GM18507 (cell line): ENCODE measurements around the gene ICA1.
"Not testable (repeated sequence)": the region's sequence is repeated elsewhere in the genome, so short reads cannot be mapped to it uniquely, and the experiment has no call there.

Experiments used
- DNase-seq: peaks from one replicate; pipeline ENCODE4 v3.0.0; 2011; ENCODE audit warnings: low read depth; ENCODE audit not compliant: insufficient read length; ENCODE audit errors: extremely low spot score
- FAIRE-seq: peaks from 2 replicates; lab custom pipeline; 2011; peaks lifted over from hg19 to GRCh38; lab: Jason Lieb, UNC

Gene ICA1

DNA sequence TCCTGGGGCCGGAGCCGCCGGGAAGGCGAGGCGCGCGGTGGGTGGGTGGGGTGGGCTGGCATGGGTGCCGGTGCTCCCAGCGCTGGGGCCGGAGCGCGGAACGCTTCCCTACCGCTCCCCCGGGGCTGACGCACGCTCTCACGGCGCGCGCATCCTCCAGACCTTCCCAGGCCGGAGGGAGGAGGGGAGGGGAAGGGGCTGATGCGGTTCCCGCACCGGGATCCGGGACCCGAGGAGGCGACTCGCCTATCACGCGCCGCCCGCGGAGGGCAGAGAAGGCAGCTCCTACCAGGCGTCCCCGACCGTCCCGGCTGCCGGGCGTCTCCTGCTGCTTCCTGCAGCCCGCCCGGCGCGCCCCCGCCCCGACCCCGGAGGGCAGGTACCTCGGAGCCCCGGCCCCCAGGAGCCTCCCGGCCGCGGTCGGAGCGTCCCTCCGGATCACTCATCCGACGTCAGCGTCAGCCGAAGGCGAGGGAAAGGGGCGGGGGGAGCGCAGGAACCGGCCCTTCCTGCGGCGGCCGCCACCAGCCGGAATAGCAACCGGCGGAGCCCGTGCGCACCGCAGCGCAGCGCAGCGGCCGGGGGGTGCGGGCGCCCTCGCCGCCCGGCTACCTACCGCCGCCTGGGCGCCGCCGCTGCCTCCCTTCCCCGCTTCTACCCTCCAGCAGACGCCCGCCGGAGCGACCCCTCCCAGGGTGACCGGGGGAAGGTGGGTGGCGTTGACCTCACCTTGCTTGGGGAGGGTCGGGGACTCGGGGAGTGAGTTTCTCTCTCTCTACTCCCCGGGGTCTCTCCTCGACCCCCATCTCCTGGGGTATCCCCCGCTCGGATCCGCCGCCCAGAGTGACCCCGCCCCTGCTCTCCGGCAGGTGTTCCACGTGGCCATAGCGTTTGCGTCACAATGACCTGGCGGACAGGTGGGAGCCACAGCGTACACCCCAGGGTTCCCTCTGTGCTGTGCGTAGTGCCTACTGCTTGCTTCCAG lies at the start of gene ICA1:
TSS of gene ICA1 (minus strand) at position 457 of the 985 bp plus-strand sequence. CDS start 26,241 bp downstream, outside the sequence.
- FAIRE-seq (no peak), DNase-seq (no peak)

DNA sequence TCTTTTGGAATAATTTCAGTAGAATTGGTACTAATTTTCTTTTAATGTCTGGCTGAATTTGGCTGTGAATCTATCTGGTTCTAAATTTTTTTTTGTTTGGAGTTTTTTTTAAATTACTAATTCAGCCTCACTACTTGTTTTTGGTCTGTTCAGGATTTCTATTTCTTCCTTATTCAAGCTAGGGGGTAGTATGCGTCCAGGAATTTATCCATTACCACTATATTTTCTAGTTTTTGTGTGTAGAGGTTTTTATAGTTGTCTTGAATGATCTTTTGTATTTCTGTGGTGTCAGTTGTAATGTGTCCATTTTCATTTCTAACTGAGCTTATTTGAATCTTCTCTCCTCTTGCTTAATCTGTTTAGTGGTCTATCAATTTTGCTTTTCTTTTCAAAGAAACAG lies 48.9 kb upstream of the ICA1 start:
- FAIRE-seq, result no peak
- no peak for DNase-seq

DNA sequence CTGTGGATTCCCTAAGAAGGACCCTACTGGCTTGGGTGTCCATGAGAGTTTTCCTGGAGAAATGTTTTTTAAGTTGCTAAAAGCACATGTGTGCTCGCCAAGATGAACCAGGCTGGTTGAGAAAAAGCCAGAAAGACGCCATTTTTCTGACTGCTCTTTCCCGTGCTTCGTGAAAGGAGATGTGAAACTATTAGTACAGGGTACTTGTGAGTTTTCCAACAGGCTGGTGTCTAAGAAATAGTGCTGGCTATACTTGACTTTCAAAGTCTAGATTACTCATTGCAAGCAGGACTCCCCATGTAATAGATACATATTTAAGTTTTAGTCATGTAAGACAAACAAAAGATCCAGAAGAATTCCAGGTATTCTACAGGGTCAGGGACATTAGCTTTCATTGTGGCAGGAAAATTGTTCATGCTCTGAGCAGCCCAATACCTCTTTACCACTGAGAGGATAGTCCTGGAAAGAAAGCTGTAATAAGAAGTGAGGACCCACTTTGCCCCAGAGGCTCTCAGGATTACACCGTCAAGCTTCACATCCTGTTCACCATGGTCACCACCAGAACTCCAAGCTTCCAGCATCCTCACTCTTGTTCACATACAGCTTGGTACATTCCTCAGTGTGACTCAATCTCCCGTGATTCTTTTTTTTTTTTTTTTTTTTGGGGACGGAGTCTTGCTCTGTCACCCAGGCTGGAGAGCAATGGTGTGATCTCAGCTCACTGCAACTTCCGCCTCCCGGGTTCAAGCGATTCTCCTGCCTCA lies 43.8 kb upstream of the ICA1 start:
- FAIRE-seq (no peak), DNase-seq (no peak)

DNA sequence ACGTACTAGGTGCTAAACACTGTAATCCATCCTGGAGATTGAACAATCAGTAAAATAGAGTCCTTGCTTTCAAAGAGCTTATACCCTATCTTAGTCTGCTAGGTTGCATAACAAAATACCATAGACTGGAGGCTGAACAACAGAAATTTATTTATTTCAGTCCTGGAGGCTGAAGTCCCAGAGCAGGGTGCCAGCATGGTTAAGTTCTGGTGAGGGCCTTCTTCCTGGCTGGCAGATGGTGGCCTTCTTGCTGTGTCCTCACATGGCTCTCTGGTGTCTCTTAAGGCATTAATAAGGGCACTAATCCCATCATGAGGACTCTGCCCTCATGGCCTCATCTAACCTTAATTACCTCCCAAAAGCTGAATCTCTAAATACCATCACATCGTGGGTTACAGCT lies 43.1 kb upstream of the ICA1 start:
- FAIRE-seq, result no peak
- DNase-seq, result no peak

DNA sequence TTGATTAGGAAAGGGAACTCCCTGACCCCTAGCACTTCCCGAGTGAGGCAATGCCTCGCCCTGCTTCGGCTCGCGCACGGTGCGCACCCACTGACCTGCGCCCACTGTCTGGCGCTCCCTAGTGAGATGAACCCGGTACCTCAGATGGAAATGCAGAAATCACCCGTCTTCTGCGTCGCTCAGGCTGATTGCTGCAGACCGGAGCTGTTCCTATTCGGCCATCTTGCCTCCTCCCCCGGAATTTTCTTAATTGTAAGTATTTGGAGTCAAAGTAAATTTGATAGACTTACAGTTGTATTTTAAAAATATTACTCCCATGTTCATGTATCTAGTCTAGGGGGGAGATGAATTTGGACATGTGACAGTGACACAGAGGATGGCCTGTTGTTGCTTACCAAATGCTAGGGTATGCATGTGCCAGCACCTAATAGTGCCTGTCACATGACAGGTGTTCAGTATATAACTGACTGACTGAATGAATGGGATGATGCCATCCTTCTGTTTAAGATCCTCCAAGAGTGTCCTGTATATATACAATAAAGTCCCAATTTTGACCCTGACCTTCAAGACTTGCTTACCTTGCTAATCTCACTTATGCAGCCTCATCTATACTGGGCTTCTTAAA lies 42.0 kb upstream of the ICA1 start:
- DNase-seq (no peak), FAIRE-seq (no peak)

DNA sequence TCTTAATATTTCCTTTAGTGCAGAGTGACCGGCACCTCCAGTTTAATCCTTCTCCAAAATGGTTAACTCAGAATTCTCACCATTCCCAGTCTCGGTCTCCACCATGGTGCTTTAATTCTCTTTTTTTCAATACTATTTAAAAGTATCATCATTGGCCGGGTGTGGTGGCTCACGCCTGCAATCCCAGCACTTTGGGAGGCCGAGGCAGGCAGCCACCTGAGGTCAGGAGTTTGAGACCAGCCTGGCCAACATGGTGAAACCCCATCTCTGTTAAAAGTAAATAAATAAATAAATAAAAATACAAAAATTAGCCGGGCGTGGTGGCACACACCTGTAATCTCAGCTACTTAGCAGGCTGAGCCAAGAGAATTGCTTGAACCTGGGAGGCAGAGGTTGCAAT lies 35.1 kb upstream of the ICA1 start:
- not testable (repeated sequence) for FAIRE-seq, DNase-seq

DNA sequence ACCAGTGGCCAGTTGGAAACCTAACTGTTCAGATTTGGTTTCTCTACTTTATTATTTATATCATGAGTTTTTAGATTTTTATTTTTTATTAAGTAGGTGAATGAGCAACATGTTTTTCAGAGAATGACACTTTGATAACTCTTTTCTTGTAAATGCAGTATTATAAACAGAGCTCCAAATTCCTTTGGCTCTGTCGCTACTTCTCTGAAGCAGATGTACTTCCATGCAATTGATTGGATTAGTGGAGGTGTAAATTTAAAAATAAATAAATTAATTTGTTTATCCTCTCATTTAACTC lies 34.3 kb upstream of the ICA1 start:
- FAIRE-seq (no peak), DNase-seq (no peak)

DNA sequence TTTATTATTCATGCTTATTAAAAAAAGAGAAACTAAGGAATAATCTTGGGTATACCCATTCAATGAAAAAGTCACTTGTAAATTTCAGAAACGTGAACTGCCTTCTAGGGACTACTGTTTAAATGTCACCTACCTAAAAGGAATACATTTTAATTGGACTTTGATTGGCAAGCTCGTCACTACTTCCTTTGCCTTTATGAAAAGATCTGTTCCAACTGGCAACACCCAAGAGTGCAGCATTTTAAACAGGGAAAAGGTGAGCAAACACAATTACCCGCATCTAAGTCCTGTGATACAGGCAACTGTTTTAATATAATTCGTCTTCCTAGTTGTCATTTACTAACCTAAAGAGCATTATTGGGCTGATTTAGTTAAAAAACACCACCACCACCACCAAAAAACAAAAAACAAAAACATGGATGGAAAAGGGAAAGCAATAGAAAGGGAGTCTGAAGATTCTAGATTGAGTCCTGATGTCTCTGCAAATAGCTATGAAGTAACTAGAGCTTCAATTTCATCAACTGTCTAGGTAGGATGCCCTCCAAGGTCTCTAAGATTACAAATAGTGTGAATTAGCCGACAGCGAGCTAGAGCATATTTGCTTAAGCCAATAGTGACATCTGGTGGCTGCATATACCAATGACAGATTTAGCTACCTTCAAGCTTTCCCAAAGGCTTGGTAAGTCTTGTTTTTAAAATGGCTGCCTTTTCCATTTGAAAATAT lies 33.8 kb upstream of the ICA1 start:
- peak; percentile 43 for DNase-seq
- peak; percentile 86 for FAIRE-seq

DNA sequence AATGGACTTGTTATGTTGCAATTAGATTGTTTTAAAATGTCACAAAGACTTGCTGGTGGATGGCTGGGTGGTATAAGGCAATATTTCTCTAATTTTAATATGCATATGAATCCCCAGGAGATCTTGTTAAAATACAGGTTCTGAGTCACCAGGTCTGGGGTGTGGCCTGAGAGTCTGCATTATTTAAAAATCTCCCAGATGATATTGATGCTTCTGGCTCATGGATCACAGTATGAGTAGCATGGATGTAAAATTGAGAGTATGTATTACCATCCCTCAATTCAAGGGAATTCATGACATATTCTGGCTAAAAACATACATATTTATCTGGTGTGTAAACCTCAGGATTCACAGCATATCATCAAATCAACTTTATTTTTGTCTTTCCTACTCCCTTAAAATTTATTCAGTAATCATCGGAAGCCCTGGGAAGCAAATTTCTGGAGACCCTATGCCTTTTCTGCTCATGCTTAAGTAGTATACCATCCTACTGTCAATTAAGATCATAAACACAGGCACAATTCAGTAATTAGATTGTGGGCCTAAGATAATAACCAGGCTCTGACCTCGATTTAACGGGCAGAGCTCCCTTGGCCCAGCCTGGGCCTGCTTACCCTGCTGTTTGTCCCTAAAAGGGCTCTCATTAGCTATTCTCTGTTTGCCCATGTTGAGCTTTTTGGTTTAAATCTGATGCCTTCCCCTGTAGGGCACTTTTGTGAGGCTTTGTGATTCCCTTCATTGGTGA lies 29.6 kb upstream of the ICA1 start:
- FAIRE-seq (no peak), DNase-seq (no peak)

DNA sequence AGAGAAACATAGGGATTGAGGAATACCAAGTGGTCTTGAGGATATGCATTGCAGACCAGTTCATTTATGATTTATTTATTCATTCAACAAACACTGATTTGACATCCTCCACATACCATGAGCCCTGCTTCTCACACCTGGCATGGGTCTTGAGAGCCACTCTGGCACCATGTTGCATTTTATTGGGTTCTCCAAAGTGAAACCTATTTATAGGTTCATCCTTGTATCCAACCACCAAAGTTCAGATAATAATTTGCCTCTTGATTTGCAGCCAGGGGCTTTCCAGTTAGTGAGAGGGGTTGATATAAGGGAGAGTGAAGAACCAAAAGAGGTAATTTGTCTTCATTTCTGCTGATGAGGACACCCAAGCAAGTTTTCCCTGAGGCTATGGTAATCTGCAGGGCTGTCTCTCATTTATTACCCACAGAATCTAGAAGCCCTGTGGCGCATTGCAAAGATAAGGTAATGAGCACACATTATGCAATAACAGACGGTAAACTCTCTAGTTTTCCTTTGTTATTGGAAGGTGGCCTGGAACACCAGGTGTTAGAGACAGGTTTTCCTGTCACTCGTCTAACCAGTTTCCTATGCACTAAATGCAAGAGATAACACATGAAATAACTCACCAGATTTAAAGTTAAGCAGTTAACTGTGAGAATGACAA lies 28.8 kb upstream of the ICA1 start:
- DNase-seq (no peak), FAIRE-seq (no peak)

DNA sequence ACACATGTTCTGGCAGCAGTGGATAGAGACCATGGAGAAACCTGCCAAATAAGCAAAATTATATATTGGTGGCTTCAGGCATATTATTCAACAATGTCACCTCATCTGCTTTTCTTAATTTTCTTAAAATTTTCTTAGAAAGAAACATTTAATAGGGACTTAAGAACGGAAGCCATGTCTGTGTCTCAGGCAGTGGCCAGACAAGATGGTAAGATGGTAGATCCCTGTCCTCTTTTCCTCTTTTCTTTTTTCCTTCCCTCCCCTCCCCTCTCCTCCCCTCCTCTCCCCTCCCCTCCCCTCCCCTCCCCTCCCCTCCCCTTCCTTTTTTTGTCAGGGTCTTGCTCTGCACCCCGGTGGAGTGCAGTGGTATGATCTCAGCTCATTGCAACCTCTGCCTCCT lies 24.2 kb upstream of the ICA1 start:
- DNase-seq (no peak), FAIRE-seq (no peak)

DNA sequence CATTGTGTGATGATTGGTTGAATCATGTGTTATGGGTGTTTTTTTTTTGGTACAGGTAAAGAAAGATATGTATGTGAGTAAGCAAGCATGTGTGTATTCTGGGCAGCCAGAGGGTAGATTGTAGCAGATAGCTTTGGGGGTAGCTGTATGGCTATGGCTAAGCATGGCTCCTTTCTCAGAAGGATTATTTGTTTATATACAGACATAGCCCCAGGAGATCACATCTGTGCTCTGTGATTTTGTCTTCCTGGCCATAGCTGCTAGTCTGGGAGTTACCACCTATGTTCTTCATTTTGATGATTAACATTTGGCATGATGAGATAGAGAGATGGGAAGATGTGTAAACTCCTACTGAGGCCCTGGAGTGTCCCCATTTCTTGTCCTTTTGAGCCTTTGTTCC lies 23.2 kb upstream of the ICA1 start:
- DNase-seq (no peak), FAIRE-seq (no peak)

DNA sequence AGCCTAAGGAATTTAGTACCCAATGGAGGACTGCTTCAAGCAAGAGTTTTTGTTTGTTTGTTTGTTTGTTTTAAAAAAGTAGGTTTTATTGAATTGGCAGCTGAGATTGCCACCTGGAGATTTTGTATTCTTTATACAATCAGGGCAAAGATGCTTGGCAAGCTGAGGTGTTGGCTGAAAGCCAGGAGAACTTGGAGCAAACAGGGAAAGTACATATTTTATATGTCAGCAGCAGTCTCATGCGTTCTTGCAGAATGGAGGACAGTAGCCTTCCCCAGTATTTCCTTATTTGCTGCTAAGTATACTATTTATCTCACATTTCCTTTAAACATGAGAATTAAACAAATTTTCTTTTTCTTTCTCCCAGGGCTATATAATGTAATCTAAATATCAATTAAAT lies 22.6 kb upstream of the ICA1 start:
- FAIRE-seq, result no peak
- DNase-seq, result no peak

DNA sequence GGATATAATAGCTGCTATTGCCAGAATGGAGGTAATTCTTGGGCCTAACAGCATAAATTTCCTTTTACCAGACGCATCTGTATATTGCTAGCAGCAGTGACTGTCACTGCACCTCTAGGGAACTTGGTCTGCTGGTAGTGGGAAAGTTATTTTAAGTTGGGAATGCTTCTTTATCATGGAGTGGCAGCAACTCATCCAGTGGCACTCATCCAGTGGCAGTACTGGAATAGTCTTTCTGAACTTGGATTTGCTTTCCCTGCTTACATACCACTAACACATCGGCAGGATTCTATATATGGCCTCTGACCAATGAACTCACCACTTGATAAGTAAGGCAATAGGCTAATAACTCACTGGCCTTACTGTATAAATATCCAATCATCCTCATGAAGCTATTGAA lies 22.0 kb upstream of the ICA1 start:
- FAIRE-seq, result no peak

DNA sequence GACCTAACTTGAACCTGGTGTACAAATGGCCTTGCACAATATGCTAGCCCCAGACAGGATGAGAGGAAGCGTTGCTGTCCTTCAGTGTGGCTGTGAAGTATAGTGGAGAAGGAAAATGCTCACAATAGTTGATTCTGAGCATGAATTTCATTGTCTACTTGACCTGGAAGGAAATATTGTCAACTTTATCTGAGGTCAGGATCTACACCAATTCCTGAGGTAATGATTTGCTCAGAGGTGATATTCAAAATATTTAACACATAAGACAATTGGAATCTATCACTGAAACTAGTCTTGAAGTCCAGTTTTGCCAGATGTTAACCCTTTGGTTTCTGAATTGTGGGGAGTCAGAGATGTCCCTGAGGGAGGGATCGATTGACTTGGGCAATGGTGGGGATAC lies 20.9 kb upstream of the ICA1 start:
- no peak for DNase-seq
- FAIRE-seq, result no peak

More for the DNA sequence above, 22.0 kb upstream of the ICA1 start:
- no peak for DNase-seq

DNA sequence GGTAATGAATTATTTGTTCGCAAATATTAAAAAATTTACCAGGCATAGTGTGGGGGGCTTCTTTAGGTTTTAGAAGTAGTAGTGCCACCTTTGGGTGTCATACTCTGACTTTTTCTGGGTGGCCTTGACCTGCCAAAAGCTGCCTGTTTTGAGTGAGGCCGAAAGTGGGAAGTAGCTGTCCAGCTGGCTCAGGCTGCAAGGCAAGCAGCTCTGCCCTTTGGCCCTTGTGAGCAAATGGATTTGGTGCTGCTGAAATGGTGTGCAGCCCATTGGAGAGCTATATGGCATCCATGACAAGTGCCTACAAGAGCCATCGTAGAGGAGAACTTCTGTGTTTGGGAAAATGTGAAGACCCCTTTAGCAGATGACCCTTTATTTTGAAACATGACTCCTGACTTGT lies 20.2 kb upstream of the ICA1 start:
- DNase-seq, result no peak
- FAIRE-seq, result no peak

DNA sequence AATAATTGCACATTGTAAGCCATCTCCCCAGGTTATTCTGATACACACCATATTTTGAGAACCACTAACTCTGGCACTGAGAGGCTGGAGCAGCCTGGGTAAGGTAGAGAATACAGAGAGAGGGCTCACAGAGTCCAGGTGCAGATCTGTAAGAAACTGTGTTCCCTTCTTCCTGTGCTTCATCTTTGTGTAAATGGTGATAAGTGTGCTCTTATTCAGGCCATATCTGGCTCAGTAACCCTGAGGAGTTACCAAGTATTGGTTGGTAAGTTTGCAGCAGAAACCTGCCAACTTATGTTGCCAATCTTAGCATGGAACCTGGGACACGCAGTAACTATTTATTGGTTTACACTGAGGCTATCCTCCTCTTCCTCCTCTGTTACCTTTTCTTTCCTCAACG lies 16.2 kb upstream of the ICA1 start:
- no peak for FAIRE-seq
- no peak for DNase-seq

DNA sequence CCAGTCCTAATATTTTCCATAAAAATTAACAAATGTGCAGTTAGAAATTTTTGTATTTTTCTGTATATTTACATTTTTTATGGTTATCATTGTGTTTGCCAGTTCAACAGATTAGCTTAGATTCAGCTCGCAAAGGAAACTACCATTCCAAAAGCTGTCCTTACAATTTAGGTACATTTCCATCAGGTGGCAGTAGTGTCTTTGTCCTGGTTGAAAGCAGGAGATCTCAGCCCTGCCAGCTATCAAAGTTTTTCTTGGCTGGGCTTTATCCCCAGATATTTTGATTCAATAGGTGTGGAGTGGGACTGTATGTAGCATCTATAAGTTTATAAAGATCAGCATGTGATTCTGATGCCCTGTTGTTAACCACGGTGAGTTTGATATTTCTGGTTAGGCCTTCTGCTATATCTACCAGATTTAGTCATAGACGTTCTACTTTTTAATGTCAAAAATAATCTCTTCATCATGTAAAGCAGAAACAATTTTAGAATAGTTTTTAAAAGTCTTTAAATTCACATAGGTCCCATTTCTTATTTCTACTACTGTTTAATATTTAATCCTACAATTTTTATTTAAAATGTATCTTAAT lies 15.5 kb upstream of the ICA1 start:
- no peak for FAIRE-seq
- DNase-seq, result no peak
